ENCODE measurements around the gene TRIM47. TPM values are rescaled to one million over a fixed set of nuclear protein-coding genes. Genes with fewer than 3 reads are reported as not detected.

The TRIM47 gene
- total RNA-seq, 1 experiment from 2014 or later = 2.5 TPM

GRCh38 chr17:75846692-75847613 lies 31.4 kb downstream of the TRIM47 start:
- no peaks in the 10 kb centered on the region for H3K9me3 ChIP-seq
- peaks cover 8% of the 10 kb centered on the region for H3K36me3 ChIP-seq (ENCODE audit: control insufficient read depth, insufficient read depth, low read length)
- TF ChIP-seq CTCF (IDR thresholded peaks at IDR 0.05; ENCODE audit: insufficient read depth in 1 of 2, low read depth in 1 of 2, low read length in 1 of 2, severe bottlenecking in 1 of 2, unreplicated experiment in 1 of 2) = no peak
- peaks cover 41% of the 10 kb centered on the region for H3K4me1 ChIP-seq
- BruUV-seq (replicated peaks) = no TSS peak
- peak overlapping the region; percentile 93 for H3K27ac Mint-ChIP-seq (ENCODE audit: unreplicated experiment)
- no peak overlapping the region for H3K4me3 Mint-ChIP-seq (ENCODE audit: unreplicated experiment)
- ChIA-PET CTCF (interaction anchor here (0.5 to 2.8 kb wide), 6 partner anchors 9 to 577 kb away, joined by 3 to 34 read pairs (median 4); partner anchors contain the start of gene WBP2), POLR2A (interaction anchor here (0.5 to 3.7 kb wide), 3 partner anchors 8 to 77 kb away, joined by 4 to 30 read pairs (median 15); partner anchors contain the start of gene WBP2)
- no peaks in the 10 kb centered on the region for H3K27me3 Mint-ChIP-seq (ENCODE audit: insufficient read depth, unreplicated experiment)
- intact Hi-C loops (cut with micrococcal nuclease; ENCODE audit: unreplicated experiment) = loop anchor here (1.0 kb wide), 1 partner anchor 8 kb away; the partner anchor contains the start of gene WBP2
- H3K4me1 Mint-ChIP-seq (ENCODE audit: low read depth, unreplicated experiment) = peaks cover 26% of the 10 kb centered on the region
- no peak overlapping the region for H3K4me3 ChIP-seq (ENCODE audit: low read depth, low read length)
- no peak for DNase-seq
- H3K27me3 ChIP-seq (replicated peaks; ENCODE audit: control insufficient read depth, insufficient read depth, low read length) = no peaks in the 10 kb centered on the region
- H3K36me3 Mint-ChIP-seq (ENCODE audit: insufficient read depth, unreplicated experiment) = peaks cover 36% of the 10 kb centered on the region
- H3K9me3 Mint-ChIP-seq (ENCODE audit: unreplicated experiment) = no peaks in the 10 kb centered on the region

- CTCF ChIA-PET = interaction anchor here (0.5 to 2.8 kb wide), 8 partner anchors 9 to 135 kb away, joined by 3 to 34 read pairs (median 4); partner anchors contain the start of gene WBP2
- peak; percentile 60 to 75 for DNase-seq
- Mint-ChIP-seq H3K4me1 (ENCODE audit: low read depth, unreplicated experiment) (peaks cover 26% of the 10 kb centered on the region), H3K27me3 (ENCODE audit: insufficient read depth, unreplicated experiment) (no peaks in the 10 kb centered on the region), H3K36me3 (ENCODE audit: insufficient read depth, unreplicated experiment) (peaks cover 36% of the 10 kb centered on the region), H3K9me3 (ENCODE audit: unreplicated experiment) (no peaks in the 10 kb centered on the region), H3K4me3 (ENCODE audit: unreplicated experiment) (peak overlapping the region; percentile 54), H3K27ac (ENCODE audit: unreplicated experiment) (peak overlapping the region; percentile 93)
- Histone ChIP-seq H3K27me3 (replicated peaks; ENCODE audit: control insufficient read depth, insufficient read depth, low read length) (no peaks in the 10 kb centered on the region), H3K4me3 (ENCODE audit: low read depth, low read length) (no peak overlapping the region), H3K9me3 (no peaks in the 10 kb centered on the region), H3K4me1 (peaks cover 41% of the 10 kb centered on the region), H3K36me3 (ENCODE audit: control insufficient read depth, insufficient read depth, low read length) (peaks cover 8% of the 10 kb centered on the region)
- POLR2A ChIA-PET = interaction anchor here (0.5 to 3.7 kb wide), 3 partner anchors 9 to 77 kb away, joined by 4 to 30 read pairs (median 15); partner anchors contain the start of gene WBP2
- TSS peak; percentile 70 for BruUV-seq (replicated peaks)
- intact Hi-C loops (cut with micrococcal nuclease; ENCODE audit: unreplicated experiment) = loop anchor here (1.0 kb wide), 1 partner anchor 9 kb away; the partner anchor contains the start of gene WBP2
- TF ChIP-seq CTCF (IDR thresholded peaks at IDR 0.05; ENCODE audit: insufficient read depth in 1 of 2, low read depth in 1 of 2, low read length in 1 of 2, severe bottlenecking in 1 of 2, unreplicated experiment in 1 of 2) = peak in 1 of 2 experiments; percentile 23
Measured at GRCh38 chr17:75845933-75846691, 32.3 kb downstream of the TRIM47 start.
